Stimulated activated CD8-positive, alpha-beta memory T cell treated with anti-CD3 and anti-CD28 coated beads, Interleukin-4, amount 100 ng/mL, for 1 hour (primary cell): Measurements from ENCODE around the gene NISCH.

ENCODE experiments used
- DNase-seq, 2 donors: peaks; one replicate each; pipeline ENCODE4 v3.0.0-alpha.2; 2020; ENCODE audit warnings: low read depth in 2 of 2, low spot score in 1 of 2

The NISCH gene

GRCh38 chr3:52537165-52537620 lies 81.8 kb downstream of the NISCH start:
- no peak for DNase-seq

- DNase-seq = no peak
Observed at GRCh38 chr3:52537726-52538421, 82.5 kb downstream of the NISCH start.

GRCh38 chr3:52539010-52539653 lies 83.7 kb downstream of the NISCH start:
- no peak for DNase-seq

- no peak for DNase-seq
Observed at GRCh38 chr3:52541050-52541449, 85.6 kb downstream of the NISCH start.
